HG02885 (cell line): ENCODE measurements around the gene APOBEC3A.
"Not testable (repeated sequence)": the region's sequence is repeated elsewhere in the genome, so short reads cannot be mapped to it uniquely, and the experiment has no call there.

ENCODE experiments used
- ATAC-seq: cut with Tn5 transposase; IDR thresholded peaks from one replicate; pipeline ENCODE4 v1.9.1; 2021; ENCODE audit warnings: mild to moderate bottlenecking; ENCODE audit not compliant: unreplicated experiment, poor library complexity

Gene APOBEC3A

GRCh38 chr22:38941488-38941987 lies 15.9 kb upstream of the APOBEC3A start:
- ATAC-seq: peak; percentile 51

GRCh38 chr22:38942702-38943101 lies 14.7 kb upstream of the APOBEC3A start:
- ATAC-seq: no peak

GRCh38 chr22:38943201-38943600 lies 14.2 kb upstream of the APOBEC3A start:
- ATAC-seq: no peak

GRCh38 chr22:38943882-38944281 lies 13.5 kb upstream of the APOBEC3A start:
- ATAC-seq: no peak

GRCh38 chr22:38944653-38945052 lies 12.8 kb upstream of the APOBEC3A start:
- no peak for ATAC-seq

GRCh38 chr22:38945706-38946338 lies 11.6 kb upstream of the APOBEC3A start:
- ATAC-seq: not testable (repeated sequence)

GRCh38 chr22:38946771-38947170 lies 10.6 kb upstream of the APOBEC3A start:
- ATAC-seq: no peak

GRCh38 chr22:38947321-38948140 lies 9.9 kb upstream of the APOBEC3A start:
- no peak for ATAC-seq

GRCh38 chr22:38948181-38948940 lies 9.0 kb upstream of the APOBEC3A start:
- ATAC-seq: no peak

GRCh38 chr22:38949889-38950405 lies 7.5 kb upstream of the APOBEC3A start:
- no peak for ATAC-seq

- no peak for ATAC-seq
Observed at GRCh38 chr22:38950527-38951295, 6.7 kb upstream of the APOBEC3A start.

- ATAC-seq: no peak
Observed at GRCh38 chr22:38951734-38952133, 5.7 kb upstream of the APOBEC3A start.

GRCh38 chr22:38952281-38952993 lies 5.0 kb upstream of the APOBEC3A start:
- ATAC-seq: no peak

GRCh38 chr22:38953091-38953490 lies 4.3 kb upstream of the APOBEC3A start:
- ATAC-seq: no peak

- peak; percentile 61 for ATAC-seq
Observed at GRCh38 chr22:38953577-38954413, 3.6 kb upstream of the APOBEC3A start.

GRCh38 chr22:38954414-38955043 lies 2.9 kb upstream of the APOBEC3A start:
- ATAC-seq: no peak

GRCh38 chr22:38955250-38955905 lies 2.0 kb upstream of the APOBEC3A start:
- ATAC-seq: no peak
